Measurements from ENCODE around the gene ERBB4. TPM values are rescaled to one million over a fixed set of nuclear protein-coding genes. Genes with fewer than 3 reads are reported as not detected.

ERBB4 gene
- total RNA-seq, 4 donors from 2014 or later: 0.09 to 0.67 TPM; not detected in 2

DNA sequence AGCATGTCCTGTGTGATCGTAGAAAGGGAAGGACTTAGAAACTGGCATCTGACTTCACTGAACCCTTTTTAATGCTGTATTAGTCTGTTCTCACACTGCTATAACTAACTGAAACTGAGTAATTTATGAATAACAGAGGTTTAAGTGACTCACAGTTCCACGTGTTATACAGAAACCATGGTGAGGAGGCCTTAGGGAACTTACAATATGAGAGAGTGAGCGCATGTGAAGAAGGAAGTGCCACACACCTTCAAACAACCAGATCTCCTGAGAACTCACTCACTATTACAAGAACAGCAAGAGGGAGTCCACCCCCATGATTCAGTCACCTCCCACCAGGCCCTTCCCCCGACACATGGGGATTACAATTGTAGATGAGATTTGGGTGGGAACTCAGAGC lies 1170.9 kb downstream of the ERBB4 start:
- H3K4me1 ChIP-seq: no peaks in the 10 kb centered on the region
- H3K27me3 ChIP-seq: no peaks in the 10 kb centered on the region
- H3K36me3 ChIP-seq: no peaks in the 10 kb centered on the region
- H3K27ac ChIP-seq: no peak overlapping the region
- no peak for DNase-seq
- no peak for TF ChIP-seq POLR2A (IDR thresholded peaks at IDR 0.05)
- TF ChIP-seq, protein P1, sequence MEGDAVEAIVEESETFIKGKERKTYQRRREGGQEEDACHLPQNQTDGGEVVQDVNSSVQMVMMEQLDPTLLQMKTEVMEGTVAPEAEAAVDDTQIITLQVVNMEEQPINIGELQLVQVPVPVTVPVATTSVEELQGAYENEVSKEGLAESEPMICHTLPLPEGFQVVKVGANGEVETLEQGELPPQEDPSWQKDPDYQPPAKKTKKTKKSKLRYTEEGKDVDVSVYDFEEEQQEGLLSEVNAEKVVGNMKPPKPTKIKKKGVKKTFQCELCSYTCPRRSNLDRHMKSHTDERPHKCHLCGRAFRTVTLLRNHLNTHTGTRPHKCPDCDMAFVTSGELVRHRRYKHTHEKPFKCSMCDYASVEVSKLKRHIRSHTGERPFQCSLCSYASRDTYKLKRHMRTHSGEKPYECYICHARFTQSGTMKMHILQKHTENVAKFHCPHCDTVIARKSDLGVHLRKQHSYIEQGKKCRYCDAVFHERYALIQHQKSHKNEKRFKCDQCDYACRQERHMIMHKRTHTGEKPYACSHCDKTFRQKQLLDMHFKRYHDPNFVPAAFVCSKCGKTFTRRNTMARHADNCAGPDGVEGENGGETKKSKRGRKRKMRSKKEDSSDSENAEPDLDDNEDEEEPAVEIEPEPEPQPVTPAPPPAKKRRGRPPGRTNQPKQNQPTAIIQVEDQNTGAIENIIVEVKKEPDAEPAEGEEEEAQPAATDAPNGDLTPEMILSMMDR (IDR thresholded peaks at IDR 0.05): no peak
- no peaks in the 10 kb centered on the region for H3K9me3 ChIP-seq
- H3K4me3 ChIP-seq: no peak overlapping the region

DNA sequence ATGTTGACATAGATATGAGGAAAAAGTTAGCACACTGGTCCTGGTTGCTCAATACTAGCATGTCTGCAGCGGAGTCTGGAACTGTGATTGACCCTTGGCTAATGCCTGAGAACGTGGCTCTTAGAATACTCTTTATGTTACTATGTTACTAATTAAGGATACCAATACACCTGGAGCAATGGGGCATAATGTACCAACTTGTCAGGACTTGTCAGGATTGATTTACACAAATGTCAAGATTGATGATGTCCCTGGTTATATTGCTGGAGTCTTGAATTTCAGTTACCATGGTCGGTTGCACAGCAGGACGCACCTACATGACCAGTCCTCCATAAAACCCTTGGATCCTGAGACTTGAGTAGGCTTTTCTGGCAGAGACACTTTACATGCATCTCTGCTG lies 1171.3 kb downstream of the ERBB4 start:
- no peaks in the 10 kb centered on the region for H3K9me3 ChIP-seq
- no peaks in the 10 kb centered on the region for H3K27me3 ChIP-seq
- no peak overlapping the region for H3K27ac ChIP-seq
- no peaks in the 10 kb centered on the region for H3K4me1 ChIP-seq
- no peak for DNase-seq
- no peak overlapping the region for H3K4me3 ChIP-seq
- TF ChIP-seq POLR2A (IDR thresholded peaks at IDR 0.05): no peak
- TF ChIP-seq, protein P1 (IDR thresholded peaks at IDR 0.05): no peak
- H3K36me3 ChIP-seq: no peaks in the 10 kb centered on the region

DNA sequence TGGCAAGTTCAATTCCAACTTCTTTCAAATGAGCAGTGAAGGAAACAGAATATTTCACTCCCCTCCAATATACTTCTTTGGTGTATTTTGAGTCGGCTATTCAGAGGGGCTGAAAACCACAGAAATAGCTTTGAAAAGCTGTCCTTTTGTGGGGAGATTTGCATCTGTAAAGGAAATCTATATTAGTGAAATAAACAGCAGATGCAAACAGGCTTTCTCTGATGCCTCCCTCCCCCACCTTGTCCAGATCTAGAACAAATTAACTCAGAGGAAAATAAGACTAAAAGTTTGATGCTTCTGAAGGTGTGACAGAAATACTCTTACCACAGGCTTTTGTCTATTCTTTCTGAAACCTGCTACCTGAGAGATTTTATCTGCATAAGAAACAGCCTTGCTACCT lies 1173.7 kb downstream of the ERBB4 start:
- no peaks in the 10 kb centered on the region for H3K4me1 ChIP-seq
- no peak for DNase-seq
- H3K9me3 ChIP-seq: no peaks in the 10 kb centered on the region
- no peak overlapping the region for H3K4me3 ChIP-seq
- no peak overlapping the region for H3K27ac ChIP-seq
- no peaks in the 10 kb centered on the region for H3K27me3 ChIP-seq
- H3K36me3 ChIP-seq: no peaks in the 10 kb centered on the region
- no peak for TF ChIP-seq POLR2A (IDR thresholded peaks at IDR 0.05)
- TF ChIP-seq, protein P1 (IDR thresholded peaks at IDR 0.05): no peak

DNA sequence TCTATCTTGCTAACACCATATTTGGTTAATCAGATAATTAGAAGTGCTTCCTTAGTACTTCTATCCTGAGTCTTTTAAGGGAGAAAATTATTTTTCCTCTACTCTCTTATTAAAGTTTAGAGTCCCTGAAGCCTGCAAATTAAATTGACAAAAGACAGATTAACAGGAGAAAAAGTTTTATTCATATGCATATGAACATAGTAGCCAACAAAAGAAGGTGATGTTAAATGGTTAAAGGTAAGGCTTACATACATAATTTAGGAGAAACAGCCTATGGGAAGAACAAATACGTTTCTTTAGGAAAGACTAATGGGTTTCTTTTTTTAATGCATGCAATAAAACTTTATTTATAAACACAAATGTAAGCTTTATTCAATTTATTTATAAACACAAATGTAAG lies 1177.2 kb downstream of the ERBB4 start:
- TF ChIP-seq, protein P1 (IDR thresholded peaks at IDR 0.05): no peak
- no peak for TF ChIP-seq POLR2A (IDR thresholded peaks at IDR 0.05)
- no peak overlapping the region for H3K27ac ChIP-seq
- no peaks in the 10 kb centered on the region for H3K36me3 ChIP-seq
- DNase-seq: no peak
- H3K4me1 ChIP-seq: no peaks in the 10 kb centered on the region
- no peaks in the 10 kb centered on the region for H3K9me3 ChIP-seq
- H3K27me3 ChIP-seq: no peaks in the 10 kb centered on the region
- H3K4me3 ChIP-seq: no peak overlapping the region

DNA sequence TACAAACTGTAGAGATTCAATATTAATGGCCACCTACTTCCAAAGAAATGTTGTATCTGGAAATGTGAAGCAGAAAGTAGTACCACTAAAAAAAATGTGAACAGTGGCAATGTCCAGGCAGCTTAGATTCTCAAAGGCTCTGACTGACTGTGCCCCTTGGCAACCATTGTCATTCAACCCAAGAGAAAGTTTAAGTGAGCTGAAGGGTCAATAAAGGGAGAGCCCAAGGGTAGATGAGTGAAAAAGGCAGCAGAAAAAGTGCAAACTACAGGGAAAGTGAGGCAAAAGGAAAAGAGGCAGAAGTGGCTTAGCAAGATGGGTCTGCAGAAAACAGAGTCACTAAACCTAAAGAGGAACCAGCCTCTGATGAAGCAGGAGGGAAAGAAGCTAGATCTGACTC lies 1179.3 kb downstream of the ERBB4 start:
- H3K4me3 ChIP-seq: no peak overlapping the region
- no peaks in the 10 kb centered on the region for H3K4me1 ChIP-seq
- no peaks in the 10 kb centered on the region for H3K27me3 ChIP-seq
- no peaks in the 10 kb centered on the region for H3K9me3 ChIP-seq
- no peak overlapping the region for H3K27ac ChIP-seq
- no peak for DNase-seq
- TF ChIP-seq, protein P1 (IDR thresholded peaks at IDR 0.05): no peak
- TF ChIP-seq POLR2A (IDR thresholded peaks at IDR 0.05): no peak
- no peaks in the 10 kb centered on the region for H3K36me3 ChIP-seq

DNA sequence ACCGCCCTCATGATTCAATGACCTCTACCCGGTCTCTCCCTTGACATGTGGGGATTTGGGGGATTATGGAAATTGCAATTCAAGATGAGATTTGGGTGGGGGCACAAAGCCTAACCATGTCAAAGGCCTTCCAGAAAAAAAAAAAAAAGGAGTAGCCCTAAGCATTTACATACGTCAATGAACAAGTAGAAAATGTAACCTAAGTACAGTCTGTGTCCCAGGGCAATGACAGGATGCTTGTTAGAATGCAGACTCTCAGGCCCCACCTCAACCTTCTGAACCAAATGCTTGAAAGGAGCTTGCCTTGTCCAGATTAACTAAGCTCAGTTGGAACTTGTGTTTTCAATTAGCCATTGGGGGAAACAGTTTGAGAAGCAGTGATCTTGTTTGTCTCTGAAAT lies 1180.1 kb downstream of the ERBB4 start:
- TF ChIP-seq, protein P1 (IDR thresholded peaks at IDR 0.05): no peak
- no peak for TF ChIP-seq POLR2A (IDR thresholded peaks at IDR 0.05)
- no peaks in the 10 kb centered on the region for H3K36me3 ChIP-seq
- H3K4me1 ChIP-seq: no peaks in the 10 kb centered on the region
- H3K4me3 ChIP-seq: no peak overlapping the region
- DNase-seq: no peak
- H3K27me3 ChIP-seq: no peaks in the 10 kb centered on the region
- H3K9me3 ChIP-seq: no peaks in the 10 kb centered on the region
- H3K27ac ChIP-seq: no peak overlapping the region

Data from Peyer's patch (tissue), 4 donors.